Stimulated activated CD8-positive, alpha-beta memory T cell treated with anti-CD3 and anti-CD28 coated beads, Interleukin-12 subunit alpha, Interleukin-12 subunit beta, amount 100 ng/mL, for 24 hours (primary cell): ENCODE results near the gene ARVCF.

Experiments used
- DNase-seq: peaks from one replicate; pipeline ENCODE4 v3.0.0-alpha.2; 2020; ENCODE audit errors: extremely low read depth

Gene ARVCF

GRCh38 chr22:20052309-20053259 lies 36.0 kb upstream of the ARVCF start:
- no peak for DNase-seq

DNA sequence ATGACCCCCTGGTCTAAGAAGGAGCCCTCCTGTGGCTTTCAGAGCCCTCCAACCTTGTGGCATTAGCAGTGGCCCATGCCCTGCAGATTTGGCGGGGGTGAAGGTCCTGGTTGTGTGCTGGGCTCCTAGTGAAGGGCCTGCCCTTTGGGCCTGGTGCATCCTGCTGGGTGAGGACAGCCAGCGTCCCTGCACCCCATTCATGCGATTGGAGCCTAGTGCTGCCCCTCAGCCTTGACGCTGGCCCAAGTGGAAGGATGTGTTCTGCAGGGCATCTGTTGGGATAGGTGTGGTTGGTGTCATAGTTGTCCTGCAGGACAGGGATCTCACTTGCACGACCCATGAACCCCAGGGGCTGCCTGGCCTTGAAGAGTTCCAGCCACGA lies 35.3 kb upstream of the ARVCF start:
- DNase-seq: no peak

- no peak for DNase-seq
Measured at GRCh38 chr22:20046730-20047129, 30.1 kb upstream of the ARVCF start.

DNA sequence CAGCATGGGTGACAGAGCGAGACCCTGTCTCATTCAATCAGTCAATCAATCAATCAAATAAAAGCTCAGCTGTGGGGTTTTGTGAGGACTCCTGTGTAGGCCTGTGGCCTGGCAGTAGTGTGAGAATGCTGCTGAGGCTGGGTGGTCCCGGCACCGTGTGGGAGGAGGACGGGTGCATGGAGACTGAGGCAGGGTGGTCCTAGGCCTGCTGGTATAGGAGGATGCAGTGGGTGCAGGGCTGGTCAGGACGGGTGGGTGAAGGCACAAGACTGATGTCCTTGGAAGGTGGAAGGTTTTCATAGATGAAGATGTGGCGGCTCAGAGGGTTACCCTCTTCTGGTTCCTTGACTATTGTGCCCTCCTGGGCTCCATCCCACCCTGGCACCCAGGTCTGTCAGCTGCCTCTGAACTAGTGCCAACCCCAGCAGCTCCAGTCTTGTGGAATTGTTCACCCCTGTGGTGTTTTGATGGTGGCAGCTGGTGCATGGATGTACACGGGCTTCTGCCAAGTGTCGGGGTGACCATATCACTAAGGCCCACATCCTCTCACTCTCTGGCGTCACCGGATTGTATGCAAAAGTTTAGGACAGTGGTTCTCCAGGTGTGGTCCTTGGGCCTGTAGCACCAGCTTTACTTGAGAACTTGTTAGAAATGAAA lies 28.0 kb upstream of the ARVCF start:
- no peak for DNase-seq

DNA sequence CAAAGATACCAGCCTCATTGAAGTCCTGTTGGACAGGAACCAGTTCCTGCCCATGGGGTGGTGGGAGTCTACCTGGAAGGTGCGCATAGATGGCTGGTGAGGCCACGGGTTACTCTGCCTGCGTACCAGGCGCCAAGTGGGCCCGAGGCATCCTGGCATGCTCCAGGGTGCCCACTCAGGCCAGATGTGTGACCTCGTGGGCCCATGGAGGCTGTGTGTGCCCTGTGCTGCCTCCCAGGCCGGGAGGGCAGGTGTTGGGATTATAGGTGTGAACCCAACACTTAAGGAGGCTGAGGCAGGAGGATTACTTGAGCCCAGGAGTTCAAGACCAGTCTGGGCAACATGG lies 27.3 kb upstream of the ARVCF start:
- DNase-seq: no peak

- DNase-seq: no peak
Measured at GRCh38 chr22:20043057-20043996, 26.7 kb upstream of the ARVCF start.

DNA sequence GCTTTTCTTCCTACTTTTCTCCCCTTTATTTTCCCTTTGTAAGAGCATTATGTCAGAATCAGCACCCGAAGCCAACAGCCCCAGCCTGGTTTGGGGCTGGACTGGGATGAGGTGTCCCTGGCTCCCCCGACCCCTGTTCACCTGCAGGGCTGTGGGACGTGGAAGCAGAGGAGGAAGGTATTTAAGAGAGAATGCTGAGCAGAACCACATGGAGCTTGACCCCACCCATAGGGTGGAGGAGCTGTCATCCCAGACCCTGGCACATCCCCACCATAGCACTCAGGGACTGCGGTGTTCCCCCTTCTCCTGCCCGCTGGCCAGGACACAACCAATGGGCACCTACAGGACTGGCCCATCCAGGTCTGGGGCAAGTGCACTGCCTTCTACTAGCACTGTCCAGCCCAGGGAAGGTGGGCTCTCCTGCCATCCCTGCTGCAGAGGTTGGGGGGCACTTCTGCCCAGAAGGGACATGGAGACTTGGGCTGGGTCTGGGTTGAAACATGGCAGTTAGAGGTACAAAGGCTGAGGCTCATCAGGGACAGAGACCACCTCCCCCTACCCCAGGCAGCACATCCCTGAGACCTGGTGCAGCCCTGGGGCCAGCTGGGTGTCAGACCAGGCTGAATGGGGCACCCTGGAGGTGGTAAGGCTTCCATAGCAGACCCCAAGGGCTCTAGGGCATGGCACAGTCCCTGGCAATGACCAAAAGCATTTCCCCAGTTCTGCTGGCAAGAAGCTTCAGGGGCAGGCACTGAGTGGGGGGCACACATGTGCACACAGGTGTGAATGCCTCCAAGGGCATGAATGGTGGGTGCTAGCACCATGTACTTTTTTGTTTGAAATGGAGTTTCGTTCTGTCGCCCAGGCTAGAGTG lies 23.9 kb upstream of the ARVCF start:
- DNase-seq: no peak

GRCh38 chr22:20039683-20040325 lies 23.2 kb upstream of the ARVCF start:
- no peak for DNase-seq

DNA sequence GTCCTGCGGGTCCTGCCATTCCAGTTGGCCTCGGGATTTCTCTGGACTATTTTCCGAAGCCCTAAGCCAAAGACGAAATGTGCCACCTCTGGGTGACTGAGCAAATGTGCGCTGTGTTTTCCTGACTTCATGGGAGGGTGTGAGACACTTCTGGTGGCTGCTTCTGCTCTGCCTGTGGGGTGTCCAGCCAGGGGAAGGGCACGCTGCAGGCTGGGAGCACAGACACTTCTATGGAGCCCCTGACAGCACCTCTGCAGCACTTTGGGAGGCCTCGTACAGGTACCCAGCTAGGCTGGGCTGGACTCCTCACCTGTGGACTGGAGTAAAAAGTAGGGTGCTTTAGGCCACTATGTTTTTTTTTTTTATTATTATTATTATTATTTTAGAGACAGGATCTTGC lies 22.0 kb upstream of the ARVCF start:
- DNase-seq: no peak

DNA sequence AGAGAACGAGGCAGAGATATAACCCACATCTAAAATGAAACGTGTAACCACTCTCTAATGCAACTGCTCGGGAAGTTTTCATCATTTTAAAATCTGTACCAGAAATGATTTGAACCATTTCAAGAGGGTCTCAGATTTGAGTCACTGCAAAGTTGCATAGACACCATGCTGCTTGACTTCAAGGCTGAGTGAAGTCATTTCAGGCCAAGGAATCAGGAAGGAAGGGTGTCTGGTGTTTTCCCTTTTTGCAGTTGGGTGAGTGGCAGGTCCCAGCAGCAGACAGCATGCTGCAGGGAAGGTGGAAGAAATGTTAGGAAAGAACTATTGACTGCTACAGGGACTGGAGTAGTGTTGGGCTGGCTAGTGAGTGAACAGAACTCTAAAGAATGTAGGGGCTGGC lies 20.8 kb upstream of the ARVCF start:
- DNase-seq: no peak

DNA sequence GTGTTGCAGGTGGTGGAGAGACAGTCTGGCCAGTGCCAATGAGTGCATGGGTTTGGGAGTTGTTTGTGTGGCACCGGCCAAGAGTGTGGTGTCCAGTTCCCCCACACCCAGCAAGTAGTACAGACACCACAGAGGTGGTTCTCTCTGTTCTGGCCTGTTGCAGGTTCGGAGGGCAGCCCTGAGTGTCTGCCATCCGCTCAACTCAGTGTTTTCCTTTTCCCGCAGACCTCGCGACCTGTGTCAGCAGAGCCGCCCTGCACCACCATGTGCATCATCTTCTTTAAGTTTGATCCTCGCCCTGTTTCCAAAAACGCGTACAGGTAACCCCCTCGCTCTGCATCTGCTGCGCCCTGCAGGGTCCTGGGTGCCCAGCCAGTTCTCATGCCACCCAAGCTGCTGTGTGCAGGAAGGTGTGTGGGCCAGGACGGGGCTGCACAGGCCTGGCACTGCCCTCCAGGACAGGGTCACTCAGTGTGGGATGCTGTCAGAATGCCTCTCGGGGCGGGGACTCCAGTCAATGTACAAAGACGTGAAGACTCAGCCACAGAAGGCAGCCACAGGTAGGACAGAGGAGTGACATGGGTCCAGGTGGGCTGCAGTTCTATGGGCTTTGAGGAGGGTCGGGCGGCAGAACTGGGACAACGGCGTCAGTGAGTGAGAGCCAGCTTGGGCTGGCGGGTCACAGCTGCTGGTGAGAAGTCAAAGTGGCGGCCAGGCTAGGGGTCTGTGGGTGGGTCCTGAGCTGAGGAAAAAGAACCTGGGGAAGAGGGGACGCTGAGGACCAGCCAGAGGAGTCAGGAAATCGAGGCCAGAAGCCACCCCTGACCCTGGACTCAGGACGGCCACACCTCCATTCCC lies 20.1 kb upstream of the ARVCF start:
- no peak for DNase-seq

DNA sequence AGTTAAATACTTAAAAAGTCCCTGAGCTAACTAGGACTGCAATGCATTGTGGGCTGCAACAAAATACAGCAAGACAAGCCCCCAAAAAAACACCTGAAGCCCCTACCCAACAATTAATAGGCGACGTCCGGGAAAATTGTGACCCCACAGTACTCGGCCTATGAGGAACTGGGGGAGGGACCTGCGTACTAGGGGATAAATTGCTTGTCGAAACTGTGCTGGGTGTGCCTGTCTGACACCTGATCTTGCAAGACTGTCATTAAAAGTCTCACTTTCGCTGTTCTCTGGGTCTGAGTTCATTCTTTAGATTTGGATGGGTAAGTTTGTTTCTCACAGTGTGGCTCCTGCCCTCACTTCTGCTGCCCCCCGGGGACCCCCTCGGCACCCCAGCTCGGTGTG lies 19.5 kb upstream of the ARVCF start:
- no peak for DNase-seq

DNA sequence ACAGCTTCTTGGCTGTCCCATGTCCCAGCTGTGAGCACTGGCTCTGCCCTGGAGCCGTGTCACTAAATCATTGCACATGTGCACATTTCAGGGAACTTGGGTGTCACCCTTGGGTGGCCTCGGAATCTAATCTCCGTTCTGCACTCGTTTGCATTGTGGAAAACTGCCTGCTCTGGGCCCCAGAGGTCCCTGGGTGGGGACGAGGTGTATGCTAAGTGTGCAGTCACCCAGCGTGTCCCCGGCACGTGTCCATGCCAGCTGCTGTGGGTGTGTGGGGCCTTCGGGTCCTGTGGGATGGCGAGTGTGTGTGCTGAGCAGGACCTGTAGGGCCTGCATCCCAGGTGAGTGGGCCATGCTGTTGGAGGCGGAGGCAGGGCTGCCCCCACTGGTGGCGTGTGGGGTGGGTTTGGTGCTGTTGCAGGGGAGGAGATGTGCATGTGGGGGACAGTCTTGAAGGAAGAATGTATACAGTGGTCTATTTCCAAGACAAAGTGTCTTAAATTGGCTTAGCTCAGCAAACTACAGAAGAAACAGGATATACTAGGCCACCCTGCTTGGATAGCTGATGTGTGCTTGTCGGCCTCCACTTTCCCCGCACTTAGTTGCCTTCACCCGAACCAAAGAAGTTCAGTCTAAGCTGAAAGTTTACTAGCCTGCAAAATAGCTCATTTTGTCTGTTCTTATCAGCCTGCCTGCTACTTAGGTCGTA lies 18.9 kb upstream of the ARVCF start:
- DNase-seq: no peak

DNA sequence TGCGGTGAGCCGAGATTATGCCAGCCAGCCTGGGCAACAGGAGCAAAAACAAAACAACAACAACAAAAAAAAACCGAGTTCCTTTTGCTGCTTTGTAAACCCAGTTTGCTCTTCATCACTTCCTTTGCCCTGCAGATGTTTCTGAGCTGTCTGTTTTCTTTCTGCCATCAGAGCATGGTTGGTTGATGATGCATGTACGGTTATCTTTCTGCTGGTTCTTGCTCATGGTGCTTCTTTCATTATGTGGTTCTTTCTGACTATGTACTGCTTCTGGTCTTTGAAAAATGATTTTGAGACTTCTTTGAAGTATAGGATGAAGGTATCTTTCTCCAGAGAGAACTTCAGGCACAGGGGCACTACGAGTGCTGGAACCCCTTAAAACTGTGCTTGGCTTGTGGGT lies 17.5 kb upstream of the ARVCF start:
- DNase-seq: no peak

GRCh38 chr22:20033045-20033706 lies 16.6 kb upstream of the ARVCF start:
- DNase-seq: no peak

- DNase-seq: no peak
Measured at GRCh38 chr22:20032407-20032991, 15.9 kb upstream of the ARVCF start.

DNA sequence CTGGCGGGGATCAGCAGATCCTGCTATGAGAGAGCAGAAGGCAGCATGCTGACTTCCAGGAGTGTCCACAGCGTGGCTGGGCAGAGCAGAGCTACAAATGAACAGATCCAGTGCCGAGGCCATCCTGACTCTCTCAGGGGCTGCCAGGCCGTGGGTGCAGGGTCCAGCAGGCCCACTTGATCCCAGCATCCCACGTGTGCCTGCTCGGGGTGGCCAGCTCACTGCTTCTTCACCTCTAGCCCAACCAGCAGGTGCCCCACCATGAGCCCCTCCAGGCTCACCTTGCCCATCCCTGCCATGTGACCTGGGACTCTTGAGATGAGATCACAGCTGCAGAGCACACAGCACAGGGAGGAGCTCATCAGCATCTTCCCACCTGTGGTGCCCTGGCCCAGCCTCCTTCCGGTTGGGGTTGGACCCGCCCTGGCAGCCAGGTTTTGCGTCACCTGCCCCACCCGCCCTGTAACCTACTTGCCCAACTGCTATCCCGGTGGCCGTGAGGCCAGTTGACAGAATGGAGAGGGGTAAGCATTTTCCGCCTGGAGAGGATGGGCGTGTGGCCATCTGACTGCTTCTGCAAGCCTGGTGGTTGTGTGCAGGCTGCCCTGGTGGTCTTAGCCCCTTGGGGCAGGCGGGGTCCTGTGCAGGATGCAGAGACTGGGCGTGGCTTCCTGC lies 15.2 kb upstream of the ARVCF start:
- no peak for DNase-seq
